Measurements from ENCODE around the gene PNKP.

DNA sequence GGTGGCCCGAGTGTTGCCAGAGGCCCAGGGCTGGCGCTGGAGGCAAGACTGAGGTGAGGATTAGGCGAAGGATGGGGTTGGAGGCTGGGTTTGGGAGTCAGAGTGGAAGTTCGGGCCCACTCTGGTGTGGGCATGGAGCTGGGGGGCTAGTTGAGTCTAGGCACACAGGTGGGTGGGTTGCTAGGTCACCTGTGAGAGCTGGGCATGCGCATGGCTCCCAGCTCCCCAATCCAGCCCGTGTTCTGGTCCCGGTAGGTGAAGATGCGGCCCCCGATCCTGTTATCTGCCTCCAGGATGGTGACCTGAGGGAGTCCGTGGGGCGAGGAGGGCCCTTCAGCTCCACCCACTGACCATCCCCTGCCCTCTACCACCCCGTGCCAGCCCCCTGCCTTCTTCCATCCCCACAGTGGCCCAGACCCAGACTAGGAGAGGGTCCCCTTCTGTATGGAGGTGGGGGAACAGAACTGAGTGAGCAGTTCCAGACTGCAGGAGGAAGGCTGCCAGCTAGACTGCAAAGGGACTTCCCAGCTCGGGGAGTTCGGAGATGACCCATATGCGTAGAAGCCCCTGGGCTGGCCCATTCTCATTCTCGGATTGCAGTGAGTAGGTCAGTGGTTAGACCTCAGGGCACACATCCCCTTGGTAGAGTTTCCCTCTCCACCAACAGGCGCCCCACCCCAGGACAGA lies 27.6 kb upstream of the PNKP start:
- TF ChIP-seq, protein P1, sequence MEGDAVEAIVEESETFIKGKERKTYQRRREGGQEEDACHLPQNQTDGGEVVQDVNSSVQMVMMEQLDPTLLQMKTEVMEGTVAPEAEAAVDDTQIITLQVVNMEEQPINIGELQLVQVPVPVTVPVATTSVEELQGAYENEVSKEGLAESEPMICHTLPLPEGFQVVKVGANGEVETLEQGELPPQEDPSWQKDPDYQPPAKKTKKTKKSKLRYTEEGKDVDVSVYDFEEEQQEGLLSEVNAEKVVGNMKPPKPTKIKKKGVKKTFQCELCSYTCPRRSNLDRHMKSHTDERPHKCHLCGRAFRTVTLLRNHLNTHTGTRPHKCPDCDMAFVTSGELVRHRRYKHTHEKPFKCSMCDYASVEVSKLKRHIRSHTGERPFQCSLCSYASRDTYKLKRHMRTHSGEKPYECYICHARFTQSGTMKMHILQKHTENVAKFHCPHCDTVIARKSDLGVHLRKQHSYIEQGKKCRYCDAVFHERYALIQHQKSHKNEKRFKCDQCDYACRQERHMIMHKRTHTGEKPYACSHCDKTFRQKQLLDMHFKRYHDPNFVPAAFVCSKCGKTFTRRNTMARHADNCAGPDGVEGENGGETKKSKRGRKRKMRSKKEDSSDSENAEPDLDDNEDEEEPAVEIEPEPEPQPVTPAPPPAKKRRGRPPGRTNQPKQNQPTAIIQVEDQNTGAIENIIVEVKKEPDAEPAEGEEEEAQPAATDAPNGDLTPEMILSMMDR (IDR thresholded peaks at IDR 0.05; ENCODE audit: poor library complexity, severe bottlenecking): no peak
- TF ChIP-seq EZH2 (IDR thresholded peaks at IDR 0.05; ENCODE audit: borderline replicate concordance, insufficient read depth, low read length, poor library complexity, severe bottlenecking): no peak

Data from neural cell (in vitro differentiated cells).